Choroid plexus epithelial cell (primary cell): ENCODE measurements around the gene MSH2.
A peak's percentile ranks its signal among the peaks of the same experiment; 100 is the strongest.
"Not testable (repeated sequence)": the region's sequence is repeated elsewhere in the genome, so short reads cannot be mapped to it uniquely, and the experiment has no call there.

Experiments
- DNase-seq: peaks from one replicate; pipeline ENCODE4 v3.0.0-alpha.2; 2010; ENCODE audit warnings: low read depth
- H3K4me3 ChIP-seq: 2 replicates; pipeline ENCODE4 v1.5.1; 2011; ENCODE audit warnings: low read depth, mild to moderate bottlenecking, control low read depth, low read length, moderate library complexity
- TF ChIP-seq, protein P1 (sequence below): conservative IDR thresholded peaks from 2 replicates; pipeline ENCODE4 v1.5.1; 2011; ENCODE audit warnings: low read depth, mild to moderate bottlenecking, control low read depth, inconsistent platforms, low read length, moderate library complexity

MSH2 gene

GRCh38 chr2:47360927-47361326, 42.0 kb upstream of the MSH2 start:
- no peak overlapping the region for H3K4me3 ChIP-seq
- DNase-seq: peak; percentile 30
- TF ChIP-seq, protein P1, sequence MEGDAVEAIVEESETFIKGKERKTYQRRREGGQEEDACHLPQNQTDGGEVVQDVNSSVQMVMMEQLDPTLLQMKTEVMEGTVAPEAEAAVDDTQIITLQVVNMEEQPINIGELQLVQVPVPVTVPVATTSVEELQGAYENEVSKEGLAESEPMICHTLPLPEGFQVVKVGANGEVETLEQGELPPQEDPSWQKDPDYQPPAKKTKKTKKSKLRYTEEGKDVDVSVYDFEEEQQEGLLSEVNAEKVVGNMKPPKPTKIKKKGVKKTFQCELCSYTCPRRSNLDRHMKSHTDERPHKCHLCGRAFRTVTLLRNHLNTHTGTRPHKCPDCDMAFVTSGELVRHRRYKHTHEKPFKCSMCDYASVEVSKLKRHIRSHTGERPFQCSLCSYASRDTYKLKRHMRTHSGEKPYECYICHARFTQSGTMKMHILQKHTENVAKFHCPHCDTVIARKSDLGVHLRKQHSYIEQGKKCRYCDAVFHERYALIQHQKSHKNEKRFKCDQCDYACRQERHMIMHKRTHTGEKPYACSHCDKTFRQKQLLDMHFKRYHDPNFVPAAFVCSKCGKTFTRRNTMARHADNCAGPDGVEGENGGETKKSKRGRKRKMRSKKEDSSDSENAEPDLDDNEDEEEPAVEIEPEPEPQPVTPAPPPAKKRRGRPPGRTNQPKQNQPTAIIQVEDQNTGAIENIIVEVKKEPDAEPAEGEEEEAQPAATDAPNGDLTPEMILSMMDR: no peak

GRCh38 chr2:47361505-47362229, 41.3 kb upstream of the MSH2 start:
- not testable (repeated sequence) for H3K4me3 ChIP-seq, DNase-seq

DNA sequence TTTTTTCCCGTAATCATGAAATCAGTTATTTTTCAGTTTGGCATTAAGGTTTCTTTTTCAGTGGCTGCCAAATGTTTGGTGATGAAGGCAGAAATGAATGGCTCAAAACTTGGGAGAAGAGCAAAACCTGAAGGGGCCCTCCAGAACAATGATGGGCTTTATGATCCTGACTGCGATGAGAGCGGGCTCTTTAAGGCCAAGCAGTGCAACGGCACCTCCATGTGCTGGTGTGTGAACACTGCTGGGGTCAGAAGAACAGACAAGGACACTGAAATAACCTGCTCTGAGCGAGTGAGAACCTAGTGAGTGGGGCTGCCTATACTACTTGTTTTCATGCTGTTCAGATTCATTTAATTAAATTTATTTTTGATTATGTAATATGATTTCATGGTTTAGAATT, 29.2 kb upstream of the MSH2 start:
- no peak for DNase-seq
- no peak overlapping the region for H3K4me3 ChIP-seq
- TF ChIP-seq, protein P1: no peak

DNA sequence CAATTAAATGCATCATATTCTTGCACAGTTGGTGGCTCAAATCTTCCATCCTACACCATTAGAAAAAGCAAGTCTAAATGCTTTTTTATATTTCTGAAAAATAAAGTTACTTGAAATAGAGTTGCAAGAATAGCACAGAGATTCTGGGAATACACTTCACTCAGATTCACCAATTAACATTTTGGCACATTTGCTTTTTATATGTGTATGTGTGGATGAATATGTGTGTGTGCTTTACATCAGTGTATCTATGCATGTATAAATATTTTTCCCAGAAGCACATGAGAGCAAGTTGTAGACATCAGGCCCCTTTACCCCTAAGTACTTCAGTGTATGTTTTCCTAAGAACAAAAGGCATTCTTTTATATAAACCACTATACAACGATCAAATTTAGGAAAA, 27.6 kb upstream of the MSH2 start:
- H3K4me3 ChIP-seq: no peak overlapping the region
- DNase-seq: no peak
- TF ChIP-seq, protein P1: no peak

GRCh38 chr2:47379384-47379783, 23.6 kb upstream of the MSH2 start:
- H3K4me3 ChIP-seq: no peak overlapping the region
- no peak for DNase-seq
- TF ChIP-seq, protein P1: no peak

GRCh38 chr2:47381408-47381807, 21.5 kb upstream of the MSH2 start:
- H3K4me3 ChIP-seq: no peak overlapping the region
- TF ChIP-seq, protein P1: no peak
- no peak for DNase-seq

DNA sequence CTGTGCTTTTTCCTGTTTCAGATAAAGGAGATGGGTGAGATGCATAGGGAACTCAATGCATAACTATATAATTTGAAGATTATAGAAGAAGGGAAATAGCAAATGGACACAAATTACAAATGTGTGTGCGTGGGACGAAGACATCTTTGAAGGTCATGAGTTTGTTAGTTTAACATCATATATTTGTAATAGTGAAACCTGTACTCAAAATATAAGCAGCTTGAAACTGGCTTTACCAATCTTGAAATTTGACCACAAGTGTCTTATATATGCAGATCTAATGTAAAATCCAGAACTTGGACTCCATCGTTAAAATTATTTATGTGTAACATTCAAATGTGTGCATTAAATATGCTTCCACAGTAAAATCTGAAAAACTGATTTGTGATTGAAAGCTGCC, 16.4 kb upstream of the MSH2 start:
- TF ChIP-seq, protein P1: no peak
- no peak for DNase-seq

GRCh38 chr2:47388888-47389287, 14.1 kb upstream of the MSH2 start:
- no peak for DNase-seq
- TF ChIP-seq, protein P1: no peak

More for the DNA sequence above, 16.4 kb upstream of the MSH2 start:
- H3K4me3 ChIP-seq: no peak overlapping the region

More at GRCh38 chr2:47388888-47389287, 14.1 kb upstream of the MSH2 start:
- no peak overlapping the region for H3K4me3 ChIP-seq
